ENCODE measurements around the gene LILRA6. TPM values are rescaled to one million over a fixed set of nuclear protein-coding genes. Genes with fewer than 3 reads are reported as not detected.
"Not testable (repeated sequence)": the region's sequence is repeated elsewhere in the genome, so short reads cannot be mapped to it uniquely, and the experiment has no call there.

The LILRA6 gene
- total RNA-seq, 2 donors from 2014 or later: not detected

GRCh38 chr19:54209058-54209810 is 33.4 kb downstream of the LILRA6 start:
- no peak for TF ChIP-seq POLR2A (IDR thresholded peaks at IDR 0.05)
- no peak for TF ChIP-seq CTCF (IDR thresholded peaks at IDR 0.05)
- Histone ChIP-seq H3K27me3 (no peaks in the 10 kb centered on the region), H3K4me3 (no peak overlapping the region), H3K9me3 (no peaks in the 10 kb centered on the region), H3K27ac (peak overlapping the region; percentile 94 to 97 (median 96)), H3K4me1 (peaks cover 73% of the 10 kb centered on the region), H3K36me3 (replicated peaks in 1 of 2; ENCODE audit: insufficient read depth in 1 of 2, low read depth in 2 of 2) (peaks cover 5 to 23% of the 10 kb centered on the region in 2 donors)
- 57 to 58% methylated on average over 5 to 24 of the region's 24 CpGs for WGBS, 2 donors
- ATAC-seq (peak; percentile 13), DNase-seq (peak in 2 of 4 donors; percentile 27 to 37)
- intact Hi-C loops (cut with DNase I): no loop called here

- no peak for ATAC-seq
- intact Hi-C loops (cut with DNase I): no loop called here
Measured at GRCh38 chr19:54208784-54209057, 33.9 kb downstream of the LILRA6 start.

GRCh38 chr19:54207983-54208783 is 34.4 kb downstream of the LILRA6 start:
- TF ChIP-seq POLR2A (IDR thresholded peaks at IDR 0.05): peak; percentile 6 to 61 (median 47)
- TF ChIP-seq CTCF (IDR thresholded peaks at IDR 0.05): no peak
- Histone ChIP-seq H3K9me3 (no peaks in the 10 kb centered on the region), H3K36me3 (replicated peaks in 1 of 2; ENCODE audit: insufficient read depth in 1 of 2, low read depth in 2 of 2) (peaks cover 5 to 23% of the 10 kb centered on the region in 2 donors), H3K4me1 (peaks cover 83% of the 10 kb centered on the region), H3K4me3 (no peak overlapping the region), H3K27me3 (no peaks in the 10 kb centered on the region), H3K27ac (peak overlapping the region; percentile 94 to 97 (median 96))
- DNase-seq (peak; percentile 69 to 94 (median 79)), ATAC-seq (peak; percentile 46)
- intact Hi-C loops (cut with DNase I): no loop called here
- WGBS, 2 donors: 60 to 72% methylated on average over 12 to 17 of the region's 18 CpGs

More at GRCh38 chr19:54208784-54209057, 33.9 kb downstream of the LILRA6 start:
- TF ChIP-seq POLR2A (IDR thresholded peaks at IDR 0.05) (no peak), CTCF (IDR thresholded peaks at IDR 0.05) (no peak)
- no peaks in the 10 kb centered on the region for H3K27me3 ChIP-seq
- peaks cover 5 to 23% of the 10 kb centered on the region in 2 donors for H3K36me3 ChIP-seq (replicated peaks in 1 of 2; ENCODE audit: insufficient read depth in 1 of 2, low read depth in 2 of 2)
- no peaks in the 10 kb centered on the region for H3K9me3 ChIP-seq
- peaks cover 78% of the 10 kb centered on the region for H3K4me1 ChIP-seq
- peak in 1 of 4 donors; percentile 36 for DNase-seq
- WGBS, 2 donors: 71 to 77% methylated on average over 8 of the region's 8 CpGs
- H3K27ac ChIP-seq: peak overlapping the region; percentile 94 to 97 (median 96)
- H3K4me3 ChIP-seq: no peak overlapping the region

DNA sequence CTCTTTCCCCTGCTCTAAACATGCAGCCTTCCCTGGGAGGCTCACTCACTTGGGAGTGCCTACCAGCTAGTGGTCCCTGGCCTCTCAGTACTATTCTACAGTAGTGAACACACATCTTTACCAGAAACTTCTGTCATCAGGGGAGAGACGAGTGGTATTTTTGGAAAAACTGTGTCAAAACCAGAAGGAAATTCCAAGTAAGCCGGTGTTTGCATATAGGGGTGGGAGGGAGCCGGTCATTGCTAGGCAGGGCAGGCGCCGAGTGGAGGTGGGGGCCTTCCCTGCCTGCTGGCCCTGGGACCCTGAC is 35.0 kb downstream of the LILRA6 start:
- Histone ChIP-seq H3K4me3 (no peak overlapping the region), H3K9me3 (no peaks in the 10 kb centered on the region), H3K4me1 (peaks cover 89% of the 10 kb centered on the region), H3K36me3 (replicated peaks in 1 of 2; ENCODE audit: insufficient read depth in 1 of 2, low read depth in 2 of 2) (peaks cover 5 to 24% of the 10 kb centered on the region in 2 donors), H3K27ac (peak overlapping the region; percentile 94 to 97 (median 96)), H3K27me3 (no peaks in the 10 kb centered on the region)
- DNase-seq (no peak), ATAC-seq (no peak)
- WGBS, 2 donors: 70 to 73% methylated on average over 5 of the region's 5 CpGs
- intact Hi-C loops (cut with DNase I): no loop called here
- TF ChIP-seq POLR2A (IDR thresholded peaks at IDR 0.05): no peak
- TF ChIP-seq CTCF (IDR thresholded peaks at IDR 0.05): no peak

GRCh38 chr19:54207193-54207592 is 35.4 kb downstream of the LILRA6 start:
- DNase-seq; intact Hi-C loops (cut with DNase I); H3K4me3 ChIP-seq; H3K27me3 ChIP-seq; ATAC-seq; H3K9me3 ChIP-seq: not testable (repeated sequence)
- H3K36me3 ChIP-seq (replicated peaks in 1 of 2; ENCODE audit: insufficient read depth in 1 of 2, low read depth in 2 of 2): peaks cover 5 to 28% of the 10 kb centered on the region in 2 donors
- peak overlapping the region; percentile 94 to 97 (median 96) for H3K27ac ChIP-seq
- 75 to 84% methylated on average over 23 of the region's 23 CpGs for WGBS, 2 donors
- peaks cover 93% of the 10 kb centered on the region for H3K4me1 ChIP-seq

Data from body of pancreas (tissue), 4 donors.